ENCODE results near the gene DLX3.

Gene DLX3

DNA sequence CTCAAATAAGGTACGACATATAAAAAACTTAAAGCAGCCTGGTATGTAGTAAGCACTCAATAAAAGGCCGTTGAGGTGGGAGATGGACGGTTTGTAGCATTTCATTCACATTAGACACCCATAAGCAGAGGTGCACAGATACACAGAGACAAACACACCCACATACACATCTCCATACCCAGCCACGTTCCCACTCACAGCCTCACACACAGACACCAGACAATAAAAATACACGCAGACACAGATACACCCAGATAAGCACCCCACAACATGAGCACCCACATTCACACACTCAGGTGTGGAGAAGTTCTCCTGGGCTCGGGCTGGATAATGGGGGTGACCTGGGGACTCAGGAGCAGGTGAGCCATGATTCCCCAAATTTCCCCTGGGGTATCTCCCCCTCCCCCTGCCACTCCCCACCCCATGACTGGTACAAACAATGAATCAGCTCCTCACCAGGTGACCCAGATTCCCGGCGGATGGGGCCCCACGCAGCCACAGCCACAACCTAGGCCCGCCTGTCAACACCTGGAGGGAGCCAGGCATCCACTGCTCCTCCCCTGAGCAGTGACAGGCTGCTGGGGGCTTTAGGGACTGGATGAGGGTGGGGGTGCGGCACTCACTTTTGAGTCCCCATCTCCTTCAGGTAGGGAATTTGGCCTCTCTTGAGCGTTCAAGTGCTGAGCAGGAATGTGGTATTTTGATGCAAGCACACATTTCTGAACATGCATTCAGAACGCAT, 2.7 kb downstream of the DLX3 start:
- no peak for DNase-seq (ENCODE audit: low read depth)

DNA sequence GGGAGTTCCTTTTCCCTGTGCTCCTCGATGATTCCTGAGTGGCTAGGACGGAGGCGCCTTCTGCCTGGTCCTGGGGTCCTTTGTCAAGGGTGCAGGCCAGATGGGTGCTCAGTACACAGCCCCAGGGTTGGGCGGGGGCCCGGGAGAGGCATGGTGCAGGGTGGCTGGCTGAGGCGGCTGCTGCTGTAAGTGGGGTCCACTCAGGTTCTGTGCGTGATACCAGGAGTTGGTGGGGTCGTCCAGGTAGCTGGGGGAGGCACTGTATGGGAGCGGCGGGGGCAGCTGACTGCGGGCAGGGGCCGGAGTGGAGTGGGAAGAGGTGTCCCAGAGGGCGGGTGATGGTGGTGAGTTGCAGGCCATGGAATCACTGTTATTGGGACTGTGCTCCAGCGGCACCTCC, 3.6 kb downstream of the DLX3 start:
- no peak for DNase-seq (ENCODE audit: low read depth)

GRCh38 chr17:49990921-49991320, 4.1 kb downstream of the DLX3 start:
- no peak for DNase-seq (ENCODE audit: low read depth)

DNA sequence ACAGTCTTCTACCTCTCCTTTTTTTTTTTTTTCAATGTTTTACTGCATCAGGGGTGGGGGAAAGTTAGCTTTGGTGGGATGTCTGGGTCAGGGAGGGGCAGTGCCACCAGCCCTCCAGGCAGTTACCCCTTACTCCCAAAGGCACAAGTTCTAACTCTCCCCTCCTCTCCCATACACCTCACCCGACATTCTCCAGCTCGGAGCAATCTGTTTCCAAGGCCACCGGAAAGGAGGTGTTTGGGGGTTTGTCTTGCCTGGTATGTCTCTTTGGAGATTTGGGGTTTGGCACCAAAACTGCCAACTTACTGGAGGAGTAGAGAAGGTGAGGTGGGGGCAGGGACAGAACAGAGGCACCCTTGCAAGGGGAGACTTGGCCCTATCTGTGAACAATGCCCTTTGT, 4.7 kb downstream of the DLX3 start:
- no peak for DNase-seq (ENCODE audit: low read depth)

DNA sequence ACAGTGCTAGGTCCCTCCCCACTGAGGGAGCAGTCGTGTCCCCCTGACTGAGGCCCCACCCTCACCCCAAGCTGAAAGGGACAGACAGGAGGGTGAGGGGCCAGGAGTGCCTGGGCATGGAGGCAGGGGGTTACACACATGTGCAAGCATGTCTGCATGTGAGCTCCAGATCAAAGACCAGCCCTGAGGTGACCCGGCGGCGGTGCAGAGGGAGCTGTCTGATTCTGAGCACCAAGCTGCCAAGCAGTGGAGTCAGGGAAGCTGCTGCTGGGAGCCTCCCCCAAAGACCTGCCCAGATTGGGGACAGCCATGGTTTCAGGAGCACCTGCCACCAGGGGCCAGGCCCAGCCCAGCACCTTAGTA, 5.5 kb downstream of the DLX3 start:
- no peak for DNase-seq (ENCODE audit: low read depth)

- DNase-seq (ENCODE audit: low read depth): no peak
Measured at GRCh38 chr17:49987681-49988441, 7.2 kb downstream of the DLX3 start.

GRCh38 chr17:49987290-49987585, 7.8 kb downstream of the DLX3 start:
- no peak for DNase-seq (ENCODE audit: low read depth)

DNA sequence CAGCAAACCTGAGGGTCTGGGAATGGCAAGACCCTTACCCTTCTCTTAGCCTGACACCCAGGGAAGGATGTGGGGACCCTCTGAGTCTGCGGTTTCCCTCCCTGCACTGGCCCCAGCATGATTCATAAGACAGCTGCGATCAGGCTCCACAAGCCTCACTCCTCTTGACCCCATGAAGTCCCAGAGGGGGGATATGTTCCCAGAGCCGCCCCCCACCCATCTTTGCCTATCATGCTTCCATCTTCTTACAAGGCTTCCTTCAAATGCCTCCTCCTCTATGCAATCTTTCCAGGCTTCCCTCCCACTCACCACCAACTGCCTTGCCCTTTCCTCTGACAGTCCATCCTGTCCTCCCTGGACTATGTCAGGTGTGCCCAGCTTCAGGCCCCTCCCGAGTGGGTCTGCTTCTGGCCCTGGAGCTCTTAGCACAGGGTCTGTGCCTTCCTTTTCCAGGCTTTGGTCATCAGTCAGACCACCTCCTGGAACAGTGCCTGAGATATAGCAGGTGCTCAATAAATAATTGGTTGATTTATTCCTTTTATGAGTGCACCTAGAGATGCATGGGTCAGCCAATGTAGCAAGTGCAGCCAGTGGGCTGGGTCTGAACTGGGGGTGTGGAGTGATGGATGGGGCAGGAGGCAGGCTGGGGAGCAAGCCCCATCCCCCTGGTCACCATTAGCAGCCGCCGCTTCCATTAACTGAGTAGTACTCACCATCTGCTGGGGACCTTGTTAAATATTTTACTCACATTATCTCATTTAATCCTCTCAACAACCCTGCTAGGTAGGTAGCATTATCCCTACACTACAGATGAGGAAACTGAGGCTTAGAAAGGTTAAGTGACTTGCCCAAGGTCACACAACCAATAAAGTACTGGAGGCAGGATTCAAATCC, 8.4 kb downstream of the DLX3 start:
- DNase-seq (ENCODE audit: low read depth): no peak

DNA sequence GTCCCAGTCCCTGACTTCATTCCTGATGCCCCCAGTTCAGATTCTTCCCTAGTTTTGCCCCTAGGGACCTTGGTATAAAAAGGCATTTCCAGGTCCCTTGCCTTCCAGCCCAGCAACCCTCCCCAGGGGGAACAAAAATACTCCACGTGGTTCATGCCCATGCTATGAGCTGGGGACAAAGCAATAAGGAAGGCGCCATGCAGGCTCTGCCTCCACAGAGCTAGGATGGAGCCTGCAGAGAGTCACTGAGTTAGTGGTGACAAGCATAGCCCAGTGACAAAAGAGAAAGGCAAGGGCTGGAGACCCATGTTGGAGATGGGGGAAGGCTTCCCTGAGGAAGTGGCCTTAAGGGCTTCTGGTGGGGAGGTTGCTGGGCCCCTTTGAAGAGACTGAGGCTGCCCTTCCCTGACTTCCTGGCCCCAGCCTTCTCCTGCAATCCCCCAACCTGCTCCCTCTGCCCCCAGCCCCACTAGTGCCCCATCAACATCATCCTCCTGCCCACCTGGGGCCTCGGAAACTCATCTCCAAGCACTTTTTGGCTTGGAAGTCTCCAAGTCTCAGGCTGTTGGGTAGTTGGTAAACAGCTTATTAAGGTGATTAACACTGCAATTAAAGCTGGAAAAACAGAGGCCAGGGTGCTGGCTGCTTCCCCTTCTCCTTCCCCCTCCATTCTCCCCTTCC, 9.6 kb downstream of the DLX3 start:
- no peak for DNase-seq (ENCODE audit: low read depth)

- no peak for DNase-seq (ENCODE audit: low read depth)
Measured at GRCh38 chr17:49984776-49985175, 10.2 kb downstream of the DLX3 start.

- DNase-seq (ENCODE audit: low read depth): no peak
Measured at GRCh38 chr17:49984283-49984682, 10.7 kb downstream of the DLX3 start.

DNA sequence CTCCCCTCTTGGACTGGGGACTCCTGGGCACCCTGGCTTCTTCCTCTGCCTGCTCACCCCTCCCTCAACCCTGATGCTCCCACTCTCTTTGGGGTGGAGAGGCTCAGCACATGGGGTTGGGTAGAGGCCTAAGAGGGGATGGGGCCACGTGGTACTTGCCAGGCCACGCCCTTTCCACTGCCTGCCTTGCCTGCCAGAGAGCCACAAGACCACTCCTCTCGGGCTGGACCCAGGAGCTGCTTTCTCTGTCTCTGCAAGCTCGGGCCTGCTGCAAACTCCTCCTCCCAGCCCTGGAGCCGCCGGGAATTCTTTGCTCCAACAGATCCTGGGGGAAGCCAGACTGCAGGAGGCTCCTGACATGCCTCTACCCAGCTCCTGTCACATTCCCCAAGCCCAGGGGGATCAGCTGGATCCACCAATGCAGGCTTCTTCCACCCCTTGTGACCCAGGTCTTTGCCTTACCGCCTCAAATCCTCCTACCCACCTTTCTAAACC, 14.3 kb downstream of the DLX3 start:
- no peak for DNase-seq (ENCODE audit: low read depth)

- DNase-seq (ENCODE audit: low read depth): no peak
Measured at GRCh38 chr17:49979748-49980479, 15.1 kb downstream of the DLX3 start.

DNA sequence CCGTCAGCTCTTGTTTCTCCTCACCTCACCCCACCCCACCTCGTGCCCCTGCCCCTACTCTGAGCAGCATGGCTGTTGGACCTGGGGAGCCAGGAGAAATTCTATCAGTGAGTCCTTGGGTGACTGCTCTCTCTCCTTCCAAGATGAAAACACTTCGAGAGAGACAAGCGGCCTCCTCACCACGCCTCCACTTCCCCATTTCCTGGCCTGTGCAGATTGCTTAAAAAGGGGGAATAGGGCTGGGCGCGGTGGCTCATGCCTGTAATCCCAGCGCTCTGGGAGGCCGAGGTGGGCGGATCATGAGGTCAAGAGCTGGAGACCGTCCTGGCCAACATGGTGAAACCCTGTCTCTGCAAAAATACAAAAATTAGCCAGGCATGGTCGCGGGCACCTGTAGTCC, 16.5 kb downstream of the DLX3 start:
- no peak for DNase-seq (ENCODE audit: low read depth)

GRCh38 chr17:49977463-49978389, 17.3 kb downstream of the DLX3 start:
- DNase-seq (ENCODE audit: low read depth): no peak

- DNase-seq (ENCODE audit: low read depth): no peak
Measured at GRCh38 chr17:49976828-49977202, 18.2 kb downstream of the DLX3 start.

DNA sequence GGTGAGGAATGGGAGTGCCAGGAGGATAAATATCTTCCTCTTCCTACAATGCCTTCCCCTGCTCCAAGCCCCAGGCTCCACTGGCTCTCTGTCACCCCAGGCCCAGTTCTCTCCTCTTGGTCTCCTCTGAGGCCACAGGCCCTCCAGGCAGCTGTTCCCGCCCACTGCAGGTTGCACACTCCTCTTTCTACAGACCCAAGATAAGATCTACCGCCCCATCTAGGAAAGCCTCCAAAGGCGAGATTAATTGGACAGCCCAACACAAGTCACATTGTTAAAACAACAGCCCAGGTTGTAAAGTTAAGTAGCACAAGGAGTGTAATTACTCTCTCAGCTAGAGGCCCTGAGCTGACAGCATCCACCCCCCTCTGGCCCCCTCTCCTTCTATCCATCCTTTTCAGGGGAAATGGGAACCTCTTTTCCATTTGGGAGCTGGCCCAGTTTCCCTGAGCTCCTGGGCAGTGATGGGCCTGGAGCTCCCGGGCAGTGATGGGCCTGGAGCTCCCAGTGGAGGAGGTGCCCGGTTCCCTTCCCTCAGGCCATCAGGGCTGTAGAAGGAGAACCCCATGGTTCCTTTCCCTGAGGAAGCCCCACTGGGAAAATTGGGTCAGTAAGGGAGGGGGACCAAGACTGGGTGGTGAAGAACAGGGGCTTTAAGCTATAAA, 18.7 kb downstream of the DLX3 start:
- no peak for DNase-seq (ENCODE audit: low read depth)

- no peak for DNase-seq (ENCODE audit: low read depth)
Measured at GRCh38 chr17:49975531-49975930, 19.5 kb downstream of the DLX3 start.

DNA sequence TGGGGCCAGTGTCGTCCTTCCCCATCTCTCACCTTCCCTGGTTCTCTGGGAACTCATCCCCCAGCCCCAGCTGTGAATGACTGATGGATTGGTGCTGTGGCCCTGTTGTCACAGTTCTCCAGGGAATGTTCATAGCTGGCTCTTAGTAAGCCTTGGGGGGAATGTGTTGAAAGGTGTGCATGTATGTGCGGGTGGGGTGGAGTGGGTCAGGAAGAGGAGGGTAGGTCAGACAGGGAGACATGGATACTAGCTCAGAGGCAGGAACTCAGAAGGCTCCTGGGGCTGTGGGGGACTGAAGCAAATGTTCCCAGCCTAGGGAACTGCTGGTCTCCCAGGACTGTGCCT, 21.8 kb downstream of the DLX3 start:
- no peak for DNase-seq (ENCODE audit: low read depth)

Data from activated T-cell treated with anti-CD3 and anti-CD28 coated beads for 1 hour (primary cell).